GM21390 (cell line): ENCODE data around the gene STRBP.
A peak's percentile ranks its signal among the peaks of the same experiment; 100 is the strongest.
"Not testable (repeated sequence)": the region's sequence is repeated elsewhere in the genome, so short reads cannot be mapped to it uniquely, and the experiment has no call there.

Experiments used
- ATAC-seq: cut with Tn5 transposase; IDR thresholded peaks from one replicate; pipeline ENCODE4 v1.9.1; 2021; ENCODE audit not compliant: unreplicated experiment

STRBP gene

GRCh38 chr9:123283455-123283854 is 15.1 kb upstream of the STRBP start:
- ATAC-seq = no peak

GRCh38 chr9:123283048-123283408 is 14.6 kb upstream of the STRBP start:
- ATAC-seq = no peak

GRCh38 chr9:123282362-123283047 is 14.1 kb upstream of the STRBP start:
- no peak for ATAC-seq

GRCh38 chr9:123281659-123282350 is 13.4 kb upstream of the STRBP start:
- ATAC-seq = no peak

- not testable (repeated sequence) for ATAC-seq
These were observed 10.6 kb upstream of the STRBP start for GRCh38 chr9:123278879-123279493.

- no peak for ATAC-seq
These were observed 10.0 kb upstream of the STRBP start for GRCh38 chr9:123278361-123278760.

- no peak for ATAC-seq
These were observed 8.2 kb upstream of the STRBP start for GRCh38 chr9:123276551-123276950.

GRCh38 chr9:123271133-123271532 is 2.7 kb upstream of the STRBP start:
- ATAC-seq = not testable (repeated sequence)

- ATAC-seq = no peak
These were observed 895 bp upstream of the STRBP start for GRCh38 chr9:123269281-123269680.

- peak; percentile 9 for ATAC-seq
These were observed 254 bp downstream of the STRBP start for GRCh38 chr9:123268199-123268464.

GRCh38 chr9:123267481-123268198 is 746 bp downstream of the STRBP start:
- ATAC-seq = no peak

GRCh38 chr9:123266655-123267399 is 1.6 kb downstream of the STRBP start:
- no peak for ATAC-seq

- no peak for ATAC-seq
These were observed 2.6 kb downstream of the STRBP start for GRCh38 chr9:123265833-123266232.

- no peak for ATAC-seq
These were observed 5.2 kb downstream of the STRBP start for GRCh38 chr9:123263227-123263626.

- ATAC-seq = no peak
These were observed 6.0 kb downstream of the STRBP start for GRCh38 chr9:123262338-123262737.

GRCh38 chr9:123261006-123261677 is 7.2 kb downstream of the STRBP start:
- no peak for ATAC-seq

GRCh38 chr9:123260340-123260739 is 8.0 kb downstream of the STRBP start:
- ATAC-seq = no peak

GRCh38 chr9:123257276-123257675 is 11.1 kb downstream of the STRBP start:
- ATAC-seq = no peak

GRCh38 chr9:123255718-123256117 is 12.7 kb downstream of the STRBP start:
- ATAC-seq = no peak

- no peak for ATAC-seq
These were observed 15.2 kb downstream of the STRBP start for GRCh38 chr9:123253204-123253603.

- ATAC-seq = no peak
These were observed 16.6 kb downstream of the STRBP start for GRCh38 chr9:123251741-123252140.
